Neuronal stem cell (in vitro differentiated cells): ENCODE results near the gene PANK4.
A peak's percentile ranks its signal among the peaks of the same experiment; 100 is the strongest.
"Not testable (repeated sequence)": the region's sequence is repeated elsewhere in the genome, so short reads cannot be mapped to it uniquely, and the experiment has no call there.

Source experiments
- DNase-seq: peaks from one replicate; pipeline ENCODE4 v3.0.0-alpha.2; 2013; ENCODE audit warnings: low spot score
- H2AFZ ChIP-seq: one replicate; pipeline ENCODE4 v1.6.1; 2013; ENCODE audit warnings: mild to moderate bottlenecking, low read length, inconsistent platforms
- H2AK5ac ChIP-seq: 2 replicates; pipeline ENCODE4 v1.6.1; 2013; ENCODE audit warnings: low read depth, mild to moderate bottlenecking, inconsistent platforms, low read length, moderate library complexity, mixed read lengths
- H2BK120ac ChIP-seq: 2 replicates; pipeline ENCODE4 v1.6.1; 2013; ENCODE audit warnings: low read depth, mild to moderate bottlenecking, inconsistent platforms, low read length, moderate library complexity, mixed read lengths
- H2BK12ac ChIP-seq: one replicate; pipeline ENCODE4 v1.6.1; 2013; ENCODE audit warnings: low read length, inconsistent platforms
- H2BK15ac ChIP-seq: 2 replicates; pipeline ENCODE4 v1.6.1; 2013; ENCODE audit warnings: mild to moderate bottlenecking, low read length, inconsistent platforms, mixed read lengths
- H2BK5ac ChIP-seq: one replicate; pipeline ENCODE4 v1.6.1; 2013; ENCODE audit warnings: inconsistent platforms, mild to moderate bottlenecking, low read length, moderate library complexity
- H3K14ac ChIP-seq: one replicate; pipeline ENCODE4 v1.6.1; 2013; ENCODE audit warnings: low read length, inconsistent platforms
- H3K18ac ChIP-seq: 2 replicates; pipeline ENCODE4 v1.6.1; 2013; ENCODE audit warnings: low read length, inconsistent platforms
- H3K23ac ChIP-seq: 2 replicates; pipeline ENCODE4 v1.6.1; 2013; ENCODE audit warnings: low read depth, mild to moderate bottlenecking, mixed read lengths, low read length, inconsistent platforms; ENCODE audit not compliant: poor library complexity
- H3K27ac ChIP-seq: replicated peaks from 3 replicates; pipeline ENCODE4 v1.5.1; 2013; ENCODE audit warnings: low read length, inconsistent platforms
- H3K27me3 ChIP-seq, 3 experiments: 2 replicates each; pipeline ENCODE4 v1.6.1; 2013; ENCODE audit warnings: low read length in 3 of 3, mild to moderate bottlenecking in 2 of 3, inconsistent platforms in 1 of 3, low read depth in 1 of 3, mixed read lengths in 1 of 3, moderate library complexity in 1 of 3; ENCODE audit not compliant: control insufficient read depth in 3 of 3, insufficient read depth in 3 of 3
- H3K36me3 ChIP-seq, 2 donors: replicated peaks in 1 of 2; 2 replicates each; pipeline ENCODE4 v1.6.1; 2013; ENCODE audit warnings: low read length in 2 of 2; ENCODE audit not compliant: control insufficient read depth in 2 of 2, insufficient read depth in 2 of 2
- H3K4ac ChIP-seq: 2 replicates; pipeline ENCODE4 v1.6.1; 2013; ENCODE audit warnings: inconsistent platforms, mild to moderate bottlenecking, low read length, moderate library complexity
- H3K4me1 ChIP-seq, 2 donors: 1 replicate in 1 of 2; 2 replicates in 1 of 2; pipeline ENCODE4 v1.6.1; 2013; ENCODE audit warnings: low read length in 2 of 2, low read depth in 1 of 2; ENCODE audit not compliant: control insufficient read depth in 2 of 2, insufficient read depth in 1 of 2
- H3K4me2 ChIP-seq: one replicate; pipeline ENCODE4 v1.6.1; 2013; ENCODE audit warnings: mild to moderate bottlenecking, low read length, inconsistent platforms; ENCODE audit not compliant: insufficient read depth, poor library complexity, severe bottlenecking
- H3K4me3 ChIP-seq, 2 donors: 2 replicates each; pipeline ENCODE4 v1.5.1; 2013; ENCODE audit warnings: low read length in 2 of 2, mild to moderate bottlenecking in 2 of 2, inconsistent platforms in 1 of 2, moderate library complexity in 1 of 2
- H3K79me1 ChIP-seq: one replicate; pipeline ENCODE4 v1.6.1; 2013; ENCODE audit warnings: low read depth, mild to moderate bottlenecking, inconsistent platforms, low read length, moderate library complexity
- H3K9ac ChIP-seq: one replicate; pipeline ENCODE4 v1.6.1; 2013; ENCODE audit warnings: mild to moderate bottlenecking, low read depth, low read length, inconsistent platforms; ENCODE audit not compliant: poor library complexity
- H3K9me3 ChIP-seq, 2 donors: replicated peaks in 1 of 2; 2 replicates each; pipeline versions ENCODE3 to v1.6.1; 2013; ENCODE audit warnings: low read length in 2 of 2, mild to moderate bottlenecking in 2 of 2, inconsistent platforms in 1 of 2, low read depth in 1 of 2, mixed read lengths in 1 of 2, moderate library complexity in 1 of 2; ENCODE audit not compliant: control insufficient read depth in 2 of 2, insufficient read depth in 1 of 2
- H4K8ac ChIP-seq: one replicate; pipeline ENCODE4 v1.6.1; 2013; ENCODE audit warnings: low read depth, mild to moderate bottlenecking, inconsistent platforms, low read length, moderate library complexity
- H4K91ac ChIP-seq: one replicate; pipeline ENCODE4 v1.6.1; 2013; ENCODE audit warnings: low read length, low read depth, mild to moderate bottlenecking, inconsistent platforms; ENCODE audit not compliant: poor library complexity
- WGBS, 2 donors: extraction: QIAGEN DNeasy Blood & Tissue Kit; methylation state at CpG; one replicate each; pipeline ENCODE4 v1.1.7; 2013; ENCODE audit warnings: missing lambda C conversion rate in 2 of 2, mixed read lengths in 1 of 2; ENCODE audit not compliant: insufficient read length in 2 of 2, insufficient replicate concordance in 1 of 2; ENCODE audit errors: extremely low coverage in 2 of 2; 5-methylcytosine and 5-hydroxymethylcytosine counted together

Gene PANK4

GRCh38 chr1:2553871-2554620, 27.6 kb upstream of the PANK4 start:
- Histone ChIP-seq H3K4me1 (peaks cover 10 to 19% of the 10 kb centered on the region in 2 donors), H2AK5ac (peak overlapping the region; percentile 100), H3K23ac (no peak overlapping the region), H3K14ac (no peak overlapping the region), H3K79me1 (peaks cover 2% of the 10 kb centered on the region), H2BK15ac (peak overlapping the region; percentile 47), H3K4ac (no peak overlapping the region), H2BK120ac (no peak overlapping the region), H4K91ac (no peak overlapping the region), H3K9ac (peak overlapping the region; percentile 15), H3K4me3 (no peak overlapping the region), H2BK12ac (peak overlapping the region; percentile 86), H3K27me3 (peaks cover 0 to 14% (median 0%) of the 10 kb centered on the region in 3 experiments), H3K18ac (peak overlapping the region; percentile 35), H3K4me2 (no peak overlapping the region), H3K9me3 (no peaks in the 10 kb centered on the region), H3K27ac (no peak overlapping the region), H2BK5ac (peak overlapping the region; percentile 62), H2AFZ (no peak overlapping the region), H3K36me3 (no peaks in the 10 kb centered on the region), H4K8ac (no peak overlapping the region)
- WGBS, 2 donors: no CpG with 5 or more reads among the region's 30 CpGs
- DNase-seq: no peak

DNA sequence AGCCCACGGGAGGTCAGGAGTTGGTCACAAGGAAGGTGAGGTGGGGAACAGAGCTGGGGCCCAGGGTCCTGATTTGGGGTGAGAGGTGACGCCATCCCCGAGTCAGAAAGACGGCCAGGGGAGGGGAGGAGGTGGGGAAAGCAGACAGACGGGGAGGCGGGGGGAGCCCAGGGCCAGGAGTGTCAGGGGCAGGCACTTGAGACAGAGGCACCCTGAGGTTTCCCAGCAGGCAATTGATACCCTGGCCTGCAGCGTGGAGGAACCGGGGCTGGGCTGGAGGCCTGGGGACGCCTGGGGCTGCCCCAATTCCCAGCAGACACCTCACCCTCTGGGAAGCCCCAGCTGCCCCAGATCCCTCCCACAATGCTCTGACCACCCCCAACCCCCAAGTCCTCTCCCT, 26.7 kb upstream of the PANK4 start:
- not testable (repeated sequence) for H2BK5ac ChIP-seq, H3K18ac ChIP-seq
- peaks cover 16 to 27% of the 10 kb centered on the region in 2 donors for H3K4me1 ChIP-seq

DNA sequence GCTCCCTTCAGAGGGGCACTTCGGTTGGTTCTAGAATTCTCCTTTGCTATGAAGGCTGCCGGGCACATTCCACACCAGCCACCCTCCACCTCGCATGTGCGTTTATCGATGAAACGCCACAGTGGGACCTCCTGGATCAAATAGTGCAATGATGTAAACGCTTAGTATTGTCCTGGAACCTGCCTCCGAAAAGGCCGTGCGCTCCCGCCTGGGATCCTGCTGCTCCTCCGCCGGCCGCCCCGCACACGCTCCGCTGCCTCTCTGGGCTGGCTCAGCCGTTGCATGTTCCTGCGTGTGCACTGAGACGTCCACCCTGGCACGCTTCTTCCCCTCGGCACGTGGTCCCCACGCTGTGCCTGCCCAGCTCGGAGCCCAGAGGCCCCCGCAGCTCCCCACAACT, 25.8 kb upstream of the PANK4 start:
- peaks cover 0 to 6% (median 0%) of the 10 kb centered on the region in 3 experiments for H3K27me3 ChIP-seq
- no peak for DNase-seq
- WGBS, 2 donors: no CpG with 5 or more reads among the region's 26 CpGs

More for the DNA sequence above, 26.7 kb upstream of the PANK4 start:
- no CpG with 5 or more reads among the region's 9 CpGs for WGBS, 2 donors
- DNase-seq, H3K36me3 ChIP-seq, H2BK120ac ChIP-seq, H3K9me3 ChIP-seq, H2AFZ ChIP-seq, H4K8ac ChIP-seq, H3K23ac ChIP-seq, H3K4ac ChIP-seq, H3K9ac ChIP-seq, H2BK15ac ChIP-seq, H3K4me3 ChIP-seq, H2BK12ac ChIP-seq, H3K79me1 ChIP-seq, H3K27ac ChIP-seq, H3K14ac ChIP-seq, H3K4me2 ChIP-seq, H2AK5ac ChIP-seq, H4K91ac ChIP-seq: not testable (repeated sequence)
- H3K27me3 ChIP-seq: peaks cover 0 to 12% (median 0%) of the 10 kb centered on the region in 3 experiments

GRCh38 chr1:2551544-2551943, 25.1 kb upstream of the PANK4 start:
- not testable (repeated sequence) for H3K18ac ChIP-seq, H3K4me3 ChIP-seq, H3K36me3 ChIP-seq, H4K91ac ChIP-seq, DNase-seq, H3K9me3 ChIP-seq, H2BK120ac ChIP-seq, H2AFZ ChIP-seq, H4K8ac ChIP-seq, H3K4me2 ChIP-seq, H3K27ac ChIP-seq, H2BK5ac ChIP-seq, H3K27me3 ChIP-seq, H3K14ac ChIP-seq, H3K9ac ChIP-seq
- Histone ChIP-seq H2BK12ac (peak overlapping the region; percentile 93), H2AK5ac (peak overlapping the region; percentile 74), H3K4me1 (peaks cover 20 to 38% of the 10 kb centered on the region in 2 donors), H3K79me1 (peaks cover 12% of the 10 kb centered on the region), H2BK15ac (peak overlapping the region; percentile 75), H3K23ac (peak overlapping the region; percentile 65), H3K4ac (peak overlapping the region; percentile 76)
- WGBS, 2 donors: no CpG with 5 or more reads among the region's 9 CpGs

More for the DNA sequence above, 25.8 kb upstream of the PANK4 start:
- Histone ChIP-seq H3K18ac (peak overlapping the region; percentile 13), H2AFZ (no peak overlapping the region), H3K79me1 (peaks cover 7% of the 10 kb centered on the region), H3K4me2 (no peak overlapping the region), H3K23ac (no peak overlapping the region), H3K4me3 (no peak overlapping the region), H2BK15ac (no peak overlapping the region), H3K36me3 (no peaks in the 10 kb centered on the region), H2BK120ac (no peak overlapping the region), H3K4me1 (peaks cover 21 to 35% of the 10 kb centered on the region in 2 donors), H2BK5ac (no peak overlapping the region), H3K9ac (no peak overlapping the region), H3K27ac (no peak overlapping the region), H3K4ac (no peak overlapping the region), H3K14ac (no peak overlapping the region), H2AK5ac (peak overlapping the region; percentile 83), H4K8ac (no peak overlapping the region), H4K91ac (no peak overlapping the region), H2BK12ac (peak overlapping the region; percentile 7), H3K9me3 (no peaks in the 10 kb centered on the region)
